ENCODE measurements around the gene MVB12B.

- no peak for TF ChIP-seq CTCF (IDR thresholded peaks at IDR 0.05 in 8 of 11, conservative IDR thresholded peaks at IDR 0.05 in 3 of 11)
- TF ChIP-seq POLR2A (IDR thresholded peaks at IDR 0.05), result no peak
Measured at GRCh38 chr9:126372716-126373115, 46.1 kb downstream of the MVB12B start.
